Glomerular endothelial cell (primary cell): ENCODE results near the gene ANKLE2. TPM values are rescaled to one million over a fixed set of nuclear protein-coding genes. Genes with fewer than 3 reads are reported as not detected.
"Not testable (repeated sequence)": the region's sequence is repeated elsewhere in the genome, so short reads cannot be mapped to it uniquely, and the experiment has no call there.

Experiments
- DNase-seq: peaks from one replicate; pipeline ENCODE4 v3.0.0-alpha.2; 2011; ENCODE audit warnings: low read depth, low spot score; ENCODE audit errors: extremely low read depth
- total RNA-seq: library from RNA; depleted of rRNA; stranded (reverse); fragments of >200 nt; gene quantifications from 2 replicates; pipeline ENCODE4 v1.2.3, GENCODE V29; 2015

ANKLE2 gene
- total RNA-seq, 1 donor from 2014 or later = 76.8 TPM

- DNase-seq = no peak
Observed at GRCh38 chr12:132695431-132695830, 66.2 kb downstream of the ANKLE2 start.

- not testable (repeated sequence) for DNase-seq
Observed at GRCh38 chr12:132694888-132695287, 66.7 kb downstream of the ANKLE2 start.

DNA sequence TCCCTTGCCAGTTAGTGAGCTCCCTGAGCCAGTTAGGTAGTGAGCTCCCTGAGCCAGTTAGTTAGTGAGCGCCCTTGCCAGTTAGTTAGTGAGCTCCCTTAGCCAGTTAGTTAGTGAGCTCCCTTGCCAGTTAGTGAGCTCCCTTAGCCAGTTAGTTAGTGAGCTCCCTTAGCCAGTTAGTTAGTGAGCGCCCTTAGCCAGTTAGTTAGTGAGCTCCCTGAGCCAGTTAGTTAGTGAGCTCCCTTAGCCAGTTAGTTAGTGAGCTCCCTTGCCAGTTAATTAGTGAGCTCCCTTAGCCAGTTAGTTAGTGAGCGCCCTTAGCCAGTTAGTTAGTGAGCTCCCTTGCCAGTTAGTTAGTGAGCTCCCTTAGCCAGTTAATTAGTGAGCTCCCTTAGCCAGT lies 69.6 kb downstream of the ANKLE2 start:
- not testable (repeated sequence) for DNase-seq

GRCh38 chr12:132690112-132690511 lies 71.5 kb downstream of the ANKLE2 start:
- DNase-seq = no peak

DNA sequence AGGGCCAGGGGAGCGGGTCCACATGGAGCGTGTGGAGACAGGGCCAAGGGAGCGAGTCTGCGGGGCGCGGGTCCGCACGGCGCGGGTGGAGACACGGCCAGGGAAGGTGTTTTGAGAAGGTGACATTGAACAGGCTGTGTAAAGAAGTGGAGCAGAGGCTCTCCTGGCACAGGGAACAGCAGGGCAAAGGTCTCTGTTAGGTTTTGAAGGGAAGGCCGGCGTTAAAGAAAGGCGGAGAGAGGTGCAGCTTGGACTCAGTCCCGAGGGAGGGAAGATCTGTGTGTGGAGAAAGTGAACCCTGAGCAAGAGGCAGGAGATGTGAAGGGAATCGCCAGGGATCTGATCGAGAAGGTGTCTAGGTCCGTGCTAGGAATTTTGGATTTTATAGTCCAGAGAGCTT lies 72.4 kb downstream of the ANKLE2 start:
- no peak for DNase-seq

GRCh38 chr12:132687211-132688164 lies 74.1 kb downstream of the ANKLE2 start, which contains the start of the genes POLE and PXMP2:
POLE (minus strand) TSS chr12:132687342; CDS start chr12:132687315, 27 bp downstream.
PXMP2 (plus strand) TSS chr12:132687587; CDS start chr12:132687671, 84 bp downstream.
- no peak for DNase-seq

DNA sequence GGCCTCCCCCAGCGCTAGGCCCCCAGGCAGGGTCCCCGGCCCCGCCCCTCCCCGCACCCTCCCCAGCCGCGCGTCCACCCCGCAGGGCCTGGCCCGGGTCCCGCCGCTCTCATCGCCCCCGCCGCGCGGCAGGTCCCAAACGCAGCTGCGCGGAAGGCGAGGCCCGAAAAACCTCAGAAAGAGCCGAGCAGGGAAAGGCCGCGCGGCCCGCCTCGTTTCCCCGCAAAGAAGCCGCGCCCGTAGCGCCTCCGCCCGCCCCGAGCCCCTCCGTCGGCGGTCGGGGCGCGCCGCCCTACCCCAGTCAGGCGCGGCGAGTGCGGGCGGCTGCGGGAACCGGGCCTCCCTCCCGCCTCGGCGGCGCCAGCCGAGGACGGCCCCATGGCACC lies 74.8 kb downstream of the ANKLE2 start:
- no peak for DNase-seq

GRCh38 chr12:132685400-132685799 lies 76.2 kb downstream of the ANKLE2 start:
- DNase-seq = no peak

DNA sequence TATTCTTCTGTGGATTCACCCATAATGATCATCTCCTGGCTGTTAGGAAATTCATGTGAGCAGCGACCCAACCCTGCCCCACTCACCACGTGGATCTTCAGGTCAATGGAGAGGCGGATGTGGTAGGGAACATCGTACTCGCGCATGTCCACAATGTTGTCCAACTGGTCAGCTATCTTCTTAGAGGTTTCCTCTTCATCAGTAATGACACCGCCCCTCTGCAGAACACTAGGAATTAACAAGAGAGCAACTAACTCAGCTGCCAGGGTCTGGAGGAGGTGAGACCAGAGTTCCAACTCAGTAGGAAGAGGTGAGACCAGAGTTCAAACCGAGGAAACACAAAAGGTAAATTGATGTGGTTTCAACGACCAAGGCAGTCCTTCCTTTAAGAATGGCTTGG lies 84.1 kb downstream of the ANKLE2 start:
- no peak for DNase-seq

- no peak for DNase-seq
Observed at GRCh38 chr12:132675757-132676432, 85.7 kb downstream of the ANKLE2 start.

Other genes starting within 250 kb of the ANKLE2 start
- gene LRCOL1, start 151.2 kb downstream of the ANKLE2 start, total RNA-seq = not detected in 2 replicates
- gene P2RX2, start 143.1 kb downstream of the ANKLE2 start, total RNA-seq = not detected in 2 replicates
- 19.4 and 25.4 TPM in 2 replicates for gene POLE, start 74.5 kb downstream of the ANKLE2 start, total RNA-seq
- 21.6 and 32.0 TPM in 2 replicates for gene PXMP2, start 74.2 kb downstream of the ANKLE2 start, total RNA-seq
- 42.4 and 45.0 TPM in 2 replicates for gene PGAM5, start 51.0 kb downstream of the ANKLE2 start, total RNA-seq
- 80.7 and 110 TPM in 2 replicates for gene GOLGA3, start 67.0 kb upstream of the ANKLE2 start, total RNA-seq
- 42.1 and 71.8 TPM in 2 replicates for gene CHFR, start 125.8 kb upstream of the ANKLE2 start, total RNA-seq
- gene ZNF605, start 194.5 kb upstream of the ANKLE2 start, total RNA-seq = 5.7 and 6.2 TPM in 2 replicates
- gene ZNF26, start 224.5 kb upstream of the ANKLE2 start, total RNA-seq = 6.5 and 8.6 TPM in 2 replicates